T-helper 1 cell (primary cell): ENCODE measurements around the gene KIRREL3.

Source experiments
- DNase-seq, 5 donors: peaks; one replicate each; pipeline ENCODE4 v3.0.0-alpha.2; 2012 to 2020

The KIRREL3 gene

GRCh38 chr11:126456783-126457542 is 543.6 kb downstream of the KIRREL3 start:
- DNase-seq = no peak

DNA sequence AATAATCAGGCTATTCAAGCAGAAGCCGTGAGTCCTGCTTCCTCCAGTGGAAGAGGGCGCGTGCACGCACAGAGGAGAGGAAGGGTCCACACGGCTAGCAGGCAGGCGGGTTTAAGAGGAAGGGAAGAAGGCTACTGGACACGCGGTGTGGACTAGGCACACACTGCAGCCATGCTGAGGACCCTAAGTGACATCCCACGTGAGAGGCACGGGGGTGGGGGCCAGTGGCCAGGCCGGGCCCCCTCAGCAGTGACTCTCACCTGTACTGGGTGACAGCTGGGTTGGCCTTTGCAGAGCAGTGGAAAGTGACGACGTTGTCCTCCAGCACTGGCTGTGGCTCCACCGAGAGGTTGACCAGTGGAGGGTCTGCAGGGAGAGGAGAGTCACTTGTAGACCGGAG is 544.5 kb downstream of the KIRREL3 start:
- no peak for DNase-seq

GRCh38 chr11:126452241-126453101 is 548.1 kb downstream of the KIRREL3 start:
- no peak for DNase-seq

GRCh38 chr11:126451211-126451802 is 549.3 kb downstream of the KIRREL3 start:
- no peak for DNase-seq

DNA sequence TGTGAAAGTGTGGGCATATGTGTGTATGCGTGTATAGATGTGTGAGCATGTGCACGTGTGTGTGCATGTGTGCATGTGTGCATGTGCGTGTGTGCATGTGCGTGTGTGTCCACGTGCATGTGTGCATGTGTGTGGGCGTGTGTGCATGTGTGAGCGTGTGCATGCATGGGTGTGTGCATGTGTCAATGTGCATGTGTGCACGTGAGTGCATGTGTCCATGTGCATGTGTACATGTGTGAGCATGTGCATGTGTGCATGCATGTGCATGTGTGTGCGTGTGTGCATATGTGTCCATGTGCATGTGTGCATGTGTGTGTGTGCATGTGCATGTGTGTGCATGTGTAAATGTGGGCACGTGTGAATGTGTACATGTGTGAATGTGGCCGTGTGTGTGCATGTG is 549.8 kb downstream of the KIRREL3 start:
- no peak for DNase-seq

GRCh38 chr11:126450198-126450597 is 550.4 kb downstream of the KIRREL3 start:
- no peak for DNase-seq

- no peak for DNase-seq
These were observed 554.0 kb downstream of the KIRREL3 start for GRCh38 chr11:126446581-126446980.

GRCh38 chr11:126444072-126444471 is 556.5 kb downstream of the KIRREL3 start:
- DNase-seq = no peak

GRCh38 chr11:126443120-126443519 is 557.5 kb downstream of the KIRREL3 start:
- DNase-seq = no peak

- peak in 4 of 5 donors; percentile 46 to 56 (median 51) for DNase-seq
These were observed 559.6 kb downstream of the KIRREL3 start for GRCh38 chr11:126440792-126441514.

GRCh38 chr11:126440276-126440675 is 560.3 kb downstream of the KIRREL3 start:
- no peak for DNase-seq

DNA sequence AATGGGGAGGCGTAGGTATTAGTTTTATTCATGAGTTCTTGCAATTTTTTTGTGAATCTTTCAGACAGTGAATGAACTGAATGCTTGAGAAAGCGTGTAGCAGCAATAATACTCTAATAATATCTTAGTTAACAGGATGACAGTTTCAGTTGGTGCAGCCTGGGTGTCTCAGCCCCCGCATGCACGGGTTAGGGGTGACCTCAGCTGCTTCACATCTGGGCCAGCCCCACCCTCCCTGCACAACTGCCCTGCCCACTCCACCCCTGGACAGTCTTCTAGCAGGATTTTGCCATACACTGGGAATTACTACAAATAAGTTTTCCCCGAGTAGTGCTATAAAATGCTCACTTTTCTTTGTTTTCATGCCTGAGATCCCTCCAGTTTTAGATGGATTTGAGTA is 561.9 kb downstream of the KIRREL3 start:
- no peak for DNase-seq

GRCh38 chr11:126438272-126438671 is 562.3 kb downstream of the KIRREL3 start:
- DNase-seq = no peak

GRCh38 chr11:126437731-126438130 is 562.8 kb downstream of the KIRREL3 start:
- no peak for DNase-seq

DNA sequence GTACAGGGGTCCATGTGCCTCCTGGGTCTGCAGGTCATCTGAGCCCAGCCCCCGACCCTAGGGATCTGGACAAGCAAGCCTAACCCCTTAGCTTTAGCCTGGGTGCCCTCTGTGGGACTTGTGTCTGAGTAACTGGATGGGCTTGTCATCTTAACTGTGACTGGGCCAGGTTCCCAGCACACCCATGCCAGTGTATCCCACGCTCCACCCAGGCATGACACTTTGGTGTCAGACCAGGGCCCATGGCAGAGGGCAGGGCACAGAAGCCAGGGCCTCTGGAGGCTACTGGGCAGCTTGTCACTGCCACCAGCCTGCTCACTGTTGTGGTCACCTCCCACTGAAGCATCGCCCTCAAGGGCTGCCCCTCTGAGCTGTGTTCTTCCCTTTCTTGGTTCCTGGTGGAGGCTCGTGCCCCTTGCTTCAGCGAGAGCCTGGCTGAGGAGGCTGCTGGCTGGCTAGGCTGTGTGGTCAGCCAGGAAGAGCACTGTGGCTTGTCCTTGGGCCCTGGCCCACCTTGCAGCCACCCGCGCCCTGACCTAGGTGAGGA is 564.3 kb downstream of the KIRREL3 start:
- no peak for DNase-seq

GRCh38 chr11:126434950-126435335 is 565.6 kb downstream of the KIRREL3 start:
- DNase-seq = no peak

GRCh38 chr11:126433989-126434949 is 566.3 kb downstream of the KIRREL3 start:
- no peak for DNase-seq

- no peak for DNase-seq
These were observed 567.2 kb downstream of the KIRREL3 start for GRCh38 chr11:126433244-126433846.

DNA sequence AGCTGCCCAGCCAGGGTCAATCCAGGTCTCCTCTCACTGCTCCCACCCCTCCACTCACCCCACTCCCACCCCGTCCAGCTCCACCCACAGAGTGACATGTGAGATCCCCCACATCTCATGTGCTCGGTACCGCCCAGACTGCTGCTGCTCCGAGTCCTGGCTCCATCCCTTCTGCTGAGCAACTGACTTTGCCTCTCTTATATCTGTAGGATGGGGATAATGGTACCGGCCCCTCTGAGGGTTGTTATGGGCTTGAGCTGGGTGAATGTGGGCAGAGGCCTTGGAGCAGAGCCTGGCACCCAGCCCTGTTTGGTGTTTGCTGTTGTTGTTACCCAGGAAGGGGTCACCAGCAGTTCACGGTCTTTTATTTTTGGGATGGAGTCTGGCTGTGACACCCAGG is 568.0 kb downstream of the KIRREL3 start:
- DNase-seq = no peak

DNA sequence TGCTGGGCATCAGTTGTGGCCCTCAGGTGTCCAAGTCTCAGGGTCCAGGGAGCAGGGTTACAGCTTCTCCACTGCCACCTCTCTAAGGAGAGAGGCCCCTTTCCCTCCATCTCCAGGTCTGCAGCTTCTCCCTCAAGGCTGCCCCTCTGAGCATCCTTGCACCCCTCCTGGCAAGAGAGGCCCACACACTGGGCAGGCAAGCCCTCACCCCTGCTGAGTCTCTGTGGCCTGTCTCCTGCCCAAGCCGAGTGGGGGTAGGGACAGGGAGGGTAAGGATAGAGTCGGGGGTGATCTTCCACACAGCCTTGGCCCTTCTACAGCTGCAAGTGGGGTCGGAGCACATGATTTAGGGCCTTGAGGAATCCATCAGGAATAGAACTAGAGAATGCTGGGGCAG is 568.5 kb downstream of the KIRREL3 start:
- DNase-seq = no peak
